ENCODE results near the gene RBMS2.
"Not testable (repeated sequence)": the region's sequence is repeated elsewhere in the genome, so short reads cannot be mapped to it uniquely, and the experiment has no call there.

Gene RBMS2

DNA sequence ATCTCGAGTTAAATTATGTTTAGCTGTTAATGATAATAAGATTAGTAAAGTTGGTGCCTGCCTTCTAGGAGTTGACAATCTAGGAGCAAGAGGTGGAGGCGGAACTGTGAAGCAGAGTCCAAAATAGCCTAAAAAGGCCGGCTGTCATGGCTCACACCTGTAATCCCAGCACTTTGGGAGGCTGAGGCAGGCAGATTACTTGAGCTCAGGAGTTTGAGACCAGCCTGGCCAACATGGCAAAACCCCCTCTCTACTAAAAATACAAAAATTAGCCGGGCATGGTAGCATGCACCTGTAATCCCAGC lies 7.7 kb upstream of the RBMS2 start:
- not testable (repeated sequence) for H3K4me1 ChIP-seq (ENCODE audit: control insufficient read depth, insufficient read depth, low read length); DNase-seq (ENCODE audit: low read depth, low spot score); H3K27me3 ChIP-seq (ENCODE audit: control insufficient read depth, insufficient read depth, low read length); H3K9me3 ChIP-seq (ENCODE audit: control insufficient read depth, insufficient read depth, low read length); H3K4me3 ChIP-seq (ENCODE audit: low read length); H3K27ac ChIP-seq (ENCODE audit: low read length); H3K36me3 ChIP-seq (ENCODE audit: control insufficient read depth, insufficient read depth, low read length)
- WGBS (ENCODE audit: insufficient coverage, insufficient read length): no CpG with 5 or more reads among the region's 4 CpGs

DNA sequence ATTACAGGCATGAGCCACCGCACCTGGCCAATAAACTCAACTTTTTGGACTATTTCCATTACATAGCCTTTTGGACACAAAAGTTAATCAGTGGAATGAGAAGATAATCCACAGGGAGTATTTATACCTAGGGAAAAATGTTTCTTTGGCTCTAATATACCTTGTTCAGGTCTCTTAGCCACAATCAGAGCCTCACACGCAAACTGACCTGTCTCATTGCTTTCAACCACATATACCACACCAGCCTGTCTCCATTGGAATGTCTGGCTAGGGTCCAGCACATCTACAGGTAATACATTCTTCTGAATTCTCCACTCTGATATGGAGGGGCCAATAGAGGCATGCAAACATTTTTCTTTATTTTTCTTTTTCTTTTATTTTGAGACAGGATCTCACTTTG lies 3.8 kb upstream of the RBMS2 start:
- no peaks in the 10 kb centered on the region for H3K36me3 ChIP-seq (ENCODE audit: control insufficient read depth, insufficient read depth, low read length)
- WGBS (ENCODE audit: insufficient coverage, insufficient read length): no CpG with 5 or more reads among the region's 2 CpGs
- no peak overlapping the region for H3K4me3 ChIP-seq (ENCODE audit: low read length)
- H3K9me3 ChIP-seq (ENCODE audit: control insufficient read depth, insufficient read depth, low read length): no peaks in the 10 kb centered on the region
- H3K27me3 ChIP-seq (ENCODE audit: control insufficient read depth, insufficient read depth, low read length): no peaks in the 10 kb centered on the region
- no peak for DNase-seq (ENCODE audit: low read depth, low spot score)
- H3K27ac ChIP-seq (ENCODE audit: low read length): no peak overlapping the region
- H3K4me1 ChIP-seq (ENCODE audit: control insufficient read depth, insufficient read depth, low read length): peaks cover 2% of the 10 kb centered on the region; the same call in 1 of the 2 replicates

DNA sequence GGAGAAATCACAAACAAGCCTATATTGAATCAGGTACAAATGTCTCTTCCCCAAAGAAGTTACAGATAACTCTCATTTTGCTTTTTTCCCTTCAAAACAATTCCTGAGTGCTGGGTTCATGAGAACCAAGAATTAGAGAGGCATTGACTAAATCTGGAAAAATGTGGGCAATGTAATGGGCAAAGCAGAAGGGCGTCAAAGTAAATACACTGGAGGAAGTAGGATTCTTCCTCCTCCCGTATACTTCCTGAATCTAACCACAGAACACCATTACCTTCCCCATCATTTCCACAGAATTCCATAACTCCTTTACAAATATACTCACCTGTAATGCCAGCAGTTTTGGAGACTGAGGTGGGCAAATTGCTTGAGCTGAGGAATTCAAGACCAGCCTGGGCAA lies 3.0 kb upstream of the RBMS2 start:
- no peak for DNase-seq (ENCODE audit: low read depth, low spot score)
- Histone ChIP-seq H3K36me3 (ENCODE audit: control insufficient read depth, insufficient read depth, low read length) (no peaks in the 10 kb centered on the region), H3K4me3 (ENCODE audit: low read length) (no peak overlapping the region), H3K27me3 (ENCODE audit: control insufficient read depth, insufficient read depth, low read length) (no peaks in the 10 kb centered on the region), H3K4me1 (ENCODE audit: control insufficient read depth, insufficient read depth, low read length) (peaks cover 2% of the 10 kb centered on the region; the same call in 1 of the 2 replicates), H3K9me3 (ENCODE audit: control insufficient read depth, insufficient read depth, low read length) (no peaks in the 10 kb centered on the region), H3K27ac (ENCODE audit: low read length) (no peak overlapping the region)
- no CpG with 5 or more reads among the region's 2 CpGs for WGBS (ENCODE audit: insufficient coverage, insufficient read length)

DNA sequence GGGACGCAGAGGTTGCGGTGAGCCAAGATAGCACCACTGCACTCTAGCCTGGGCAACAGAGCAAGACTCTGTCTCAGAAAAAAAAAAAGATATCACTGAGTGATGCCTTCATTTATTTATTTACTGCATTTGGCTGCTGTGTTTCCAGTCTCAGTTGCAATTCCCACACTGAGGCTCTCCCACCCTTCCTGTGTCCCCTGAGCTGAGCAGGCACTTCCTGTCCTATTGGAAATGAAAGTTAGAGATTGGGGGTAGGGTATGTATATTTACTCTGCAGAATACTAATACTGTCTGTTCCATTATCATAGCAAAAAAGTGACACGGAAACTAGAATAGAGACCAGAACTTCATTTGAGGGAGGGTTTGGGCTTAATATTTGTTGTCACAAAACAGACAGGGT lies 1.6 kb upstream of the RBMS2 start:
- no peaks in the 10 kb centered on the region for H3K9me3 ChIP-seq (ENCODE audit: control insufficient read depth, insufficient read depth, low read length)
- no peaks in the 10 kb centered on the region for H3K27me3 ChIP-seq (ENCODE audit: control insufficient read depth, insufficient read depth, low read length)
- DNase-seq (ENCODE audit: low read depth, low spot score): no peak
- no peak overlapping the region for H3K27ac ChIP-seq (ENCODE audit: low read length)
- no peak overlapping the region for H3K4me3 ChIP-seq (ENCODE audit: low read length)
- peaks cover 2% of the 10 kb centered on the region; the same call in 1 of the 2 replicates for H3K4me1 ChIP-seq (ENCODE audit: control insufficient read depth, insufficient read depth, low read length)
- no CpG with 5 or more reads among the region's 3 CpGs for WGBS (ENCODE audit: insufficient coverage, insufficient read length)
- no peaks in the 10 kb centered on the region for H3K36me3 ChIP-seq (ENCODE audit: control insufficient read depth, insufficient read depth, low read length)

DNA sequence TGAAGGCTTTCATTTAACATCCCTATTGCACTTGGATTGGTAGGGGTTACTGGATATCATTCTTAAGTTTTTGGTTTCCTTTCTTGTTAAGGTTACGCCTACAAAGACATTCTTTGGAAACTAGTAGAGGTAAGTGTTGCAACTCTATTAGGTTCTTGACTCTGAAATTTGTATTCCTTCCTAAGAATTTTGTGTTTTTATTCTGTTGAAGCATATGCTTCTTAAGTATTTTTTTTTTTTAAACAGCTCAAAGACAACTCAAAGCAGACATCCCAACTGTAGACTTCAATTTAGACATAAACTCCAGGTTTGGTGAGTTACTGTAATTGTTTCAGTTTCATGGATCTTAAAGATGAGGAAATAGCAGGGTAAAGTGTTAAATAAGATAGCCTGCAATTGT lies 1.1 kb upstream of the RBMS2 start:
- Histone ChIP-seq H3K36me3 (ENCODE audit: control insufficient read depth, insufficient read depth, low read length) (no peaks in the 10 kb centered on the region), H3K9me3 (ENCODE audit: control insufficient read depth, insufficient read depth, low read length) (no peaks in the 10 kb centered on the region), H3K4me1 (ENCODE audit: control insufficient read depth, insufficient read depth, low read length) (peaks cover 4% of the 10 kb centered on the region; the same call in 1 of the 2 replicates), H3K27me3 (ENCODE audit: control insufficient read depth, insufficient read depth, low read length) (no peaks in the 10 kb centered on the region), H3K27ac (ENCODE audit: low read length) (no peak overlapping the region), H3K4me3 (ENCODE audit: low read length) (no peak overlapping the region)
- no CpG with 5 or more reads among the region's 1 CpG for WGBS (ENCODE audit: insufficient coverage, insufficient read length)
- DNase-seq (ENCODE audit: low read depth, low spot score): no peak

DNA sequence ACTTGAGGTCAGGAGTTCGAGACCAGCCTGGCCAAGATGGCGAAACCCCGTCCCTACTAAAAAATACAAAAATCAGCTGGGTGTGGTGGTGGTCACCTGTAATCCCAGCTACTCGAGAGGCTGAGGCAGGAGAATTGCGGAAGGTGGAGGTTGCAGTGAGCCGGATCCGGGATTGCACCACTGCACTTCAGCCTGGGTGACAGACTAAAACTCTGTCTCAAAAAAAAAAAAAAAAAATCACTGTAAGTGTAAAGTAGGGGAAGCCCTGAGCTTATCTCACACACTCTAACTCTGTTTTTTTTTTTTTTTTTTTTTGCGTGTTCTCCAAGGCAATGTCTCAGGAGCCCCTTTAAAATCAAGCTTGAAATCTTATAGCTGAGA lies 421 bp upstream of the RBMS2 start:
- Histone ChIP-seq H3K27ac (ENCODE audit: low read length) (no peak overlapping the region), H3K4me1 (ENCODE audit: control insufficient read depth, insufficient read depth, low read length) (peaks cover 4% of the 10 kb centered on the region; the same call in 1 of the 2 replicates), H3K27me3 (ENCODE audit: control insufficient read depth, insufficient read depth, low read length) (no peaks in the 10 kb centered on the region), H3K4me3 (ENCODE audit: low read length) (no peak overlapping the region), H3K36me3 (ENCODE audit: control insufficient read depth, insufficient read depth, low read length) (no peaks in the 10 kb centered on the region), H3K9me3 (ENCODE audit: control insufficient read depth, insufficient read depth, low read length) (no peaks in the 10 kb centered on the region)
- DNase-seq (ENCODE audit: low read depth, low spot score): no peak
- no CpG with 5 or more reads among the region's 8 CpGs for WGBS (ENCODE audit: insufficient coverage, insufficient read length)

DNA sequence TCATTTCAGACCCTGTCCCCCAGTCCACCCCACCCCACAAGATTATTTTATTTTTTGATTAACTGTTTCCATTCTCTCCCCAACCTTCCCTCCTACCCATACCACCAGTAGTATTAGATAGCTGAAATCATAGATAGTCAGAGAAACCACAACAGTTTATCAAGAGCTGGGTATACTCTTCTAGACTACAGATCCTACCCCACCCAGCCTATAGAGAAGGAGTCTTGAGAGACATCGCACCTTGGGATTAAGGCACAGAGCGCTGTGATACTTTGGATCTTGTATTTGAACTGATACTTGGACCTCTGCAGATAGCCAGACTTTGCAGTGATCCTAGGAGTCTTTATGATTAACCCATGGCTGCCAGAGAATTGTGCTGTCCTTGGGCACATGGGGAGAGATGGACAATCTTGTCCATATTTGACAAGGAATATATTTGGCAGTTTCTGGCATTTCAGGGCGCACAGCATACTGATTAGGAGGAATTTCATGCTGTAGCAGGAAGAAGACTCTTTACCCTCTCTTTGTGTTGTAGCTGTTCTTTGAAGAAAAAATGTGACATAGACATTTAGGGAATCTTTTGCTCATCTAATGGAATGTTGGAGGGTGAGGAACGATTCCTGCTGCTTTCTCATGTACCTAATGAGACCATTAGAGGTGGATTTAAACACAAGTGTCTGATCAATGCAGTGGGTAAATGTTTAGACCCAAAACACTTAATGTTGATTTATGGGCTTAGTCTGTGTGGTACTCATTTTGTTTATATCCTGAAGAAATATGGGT lies 982 bp downstream of the RBMS2 start:
- no peaks in the 10 kb centered on the region for H3K9me3 ChIP-seq (ENCODE audit: control insufficient read depth, insufficient read depth, low read length)
- H3K27me3 ChIP-seq (ENCODE audit: control insufficient read depth, insufficient read depth, low read length): no peaks in the 10 kb centered on the region
- peaks cover 4% of the 10 kb centered on the region; the same call in 1 of the 2 replicates for H3K4me1 ChIP-seq (ENCODE audit: control insufficient read depth, insufficient read depth, low read length)
- no peak overlapping the region for H3K27ac ChIP-seq (ENCODE audit: low read length)
- WGBS (ENCODE audit: insufficient coverage, insufficient read length): no CpG with 5 or more reads among the region's 4 CpGs
- no peak for DNase-seq (ENCODE audit: low read depth, low spot score)
- H3K36me3 ChIP-seq (ENCODE audit: control insufficient read depth, insufficient read depth, low read length): no peaks in the 10 kb centered on the region
- peak overlapping the region; percentile 30; the same call in 1 of the 2 replicates for H3K4me3 ChIP-seq (ENCODE audit: low read length)

DNA sequence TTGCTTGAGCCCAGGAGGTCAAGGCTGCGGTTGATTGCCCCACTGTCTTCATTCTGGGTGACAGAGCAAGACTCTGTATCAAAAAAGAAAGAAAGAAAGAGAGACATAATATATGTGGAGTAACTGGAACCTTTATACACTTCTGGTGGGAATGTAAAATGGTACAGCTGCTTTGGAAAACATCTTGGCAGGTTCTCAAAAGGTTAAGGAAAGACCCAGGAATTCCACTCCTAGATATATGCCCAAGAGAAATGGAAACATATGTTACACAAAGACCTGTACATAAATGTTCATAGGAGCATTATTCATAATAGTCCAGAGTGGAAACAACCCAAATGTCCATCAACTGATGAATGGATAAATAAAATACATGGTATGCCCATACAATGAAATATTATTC lies 7.2 kb downstream of the RBMS2 start:
- DNase-seq (ENCODE audit: low read depth, low spot score): no peak
- Histone ChIP-seq H3K27ac (ENCODE audit: low read length) (no peak overlapping the region), H3K27me3 (ENCODE audit: control insufficient read depth, insufficient read depth, low read length) (no peaks in the 10 kb centered on the region), H3K4me3 (ENCODE audit: low read length) (no peak overlapping the region), H3K4me1 (ENCODE audit: control insufficient read depth, insufficient read depth, low read length) (0 out of 2 replicates have a peak, but pooled peaks cover 2% of the 10 kb centered on the region), H3K9me3 (ENCODE audit: control insufficient read depth, insufficient read depth, low read length) (no peaks in the 10 kb centered on the region), H3K36me3 (ENCODE audit: control insufficient read depth, insufficient read depth, low read length) (no peaks in the 10 kb centered on the region)
- WGBS (ENCODE audit: insufficient coverage, insufficient read length): no CpG with 5 or more reads among the region's 1 CpG

DNA sequence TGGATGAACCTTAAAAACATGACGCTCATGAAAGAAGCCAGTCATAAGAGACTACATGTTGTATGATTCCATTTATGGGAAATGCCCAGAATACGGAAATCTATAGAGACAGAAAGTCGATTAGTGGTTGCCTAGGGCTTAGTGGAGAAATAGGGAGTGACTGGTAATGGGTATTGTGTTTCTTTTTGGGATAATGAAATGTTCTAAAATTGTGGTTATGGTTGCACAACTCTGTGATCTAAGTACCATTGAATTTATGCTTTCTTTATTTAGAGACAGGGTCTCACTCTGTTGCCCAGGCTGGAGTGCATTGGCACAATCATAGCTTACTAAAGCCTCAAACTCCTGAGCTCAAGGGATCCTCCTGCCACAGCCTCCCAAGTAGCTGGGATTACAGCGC lies 8.0 kb downstream of the RBMS2 start:
- Histone ChIP-seq H3K4me3 (ENCODE audit: low read length) (no peak overlapping the region), H3K27ac (ENCODE audit: low read length) (no peak overlapping the region), H3K4me1 (ENCODE audit: control insufficient read depth, insufficient read depth, low read length) (0 out of 2 replicates have a peak, but pooled peaks cover 2% of the 10 kb centered on the region), H3K36me3 (ENCODE audit: control insufficient read depth, insufficient read depth, low read length) (no peaks in the 10 kb centered on the region), H3K27me3 (ENCODE audit: control insufficient read depth, insufficient read depth, low read length) (no peaks in the 10 kb centered on the region), H3K9me3 (ENCODE audit: control insufficient read depth, insufficient read depth, low read length) (no peaks in the 10 kb centered on the region)
- no peak for DNase-seq (ENCODE audit: low read depth, low spot score)
- no CpG with 5 or more reads among the region's 4 CpGs for WGBS (ENCODE audit: insufficient coverage, insufficient read length)

DNA sequence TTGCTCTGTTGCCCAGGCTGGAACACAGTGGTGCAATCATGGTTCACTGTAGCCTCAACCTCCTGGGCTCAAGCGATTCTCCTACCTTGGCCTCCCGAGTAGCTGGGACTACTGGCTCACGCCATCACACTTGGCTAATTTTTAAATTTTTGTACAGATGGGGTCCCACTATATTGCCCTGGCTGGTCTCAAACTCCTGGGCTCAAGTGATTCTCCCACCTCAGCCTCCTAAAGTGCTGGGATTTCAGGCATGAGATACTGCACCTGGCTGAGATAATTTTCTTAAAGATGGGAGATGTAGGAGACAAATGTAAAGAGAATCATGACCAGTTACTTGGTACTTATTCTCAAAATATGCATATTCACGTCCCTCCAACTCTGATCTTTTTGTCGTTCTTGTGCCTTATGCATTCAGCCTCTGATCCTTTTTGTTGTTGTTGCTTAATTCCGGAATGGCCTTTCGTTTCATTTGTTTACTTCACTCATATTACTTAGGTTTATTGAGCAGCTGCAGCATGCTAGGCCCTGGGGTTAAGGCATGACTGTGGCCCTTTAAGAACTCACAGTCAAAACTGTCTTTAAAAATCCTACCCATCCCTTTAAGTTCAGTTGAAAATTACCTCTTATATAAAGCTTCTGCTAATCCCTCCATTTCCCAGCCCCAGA lies 8.9 kb downstream of the RBMS2 start:
- H3K4me1 ChIP-seq (ENCODE audit: control insufficient read depth, insufficient read depth, low read length): no peaks in the 10 kb centered on the region
- no peaks in the 10 kb centered on the region for H3K36me3 ChIP-seq (ENCODE audit: control insufficient read depth, insufficient read depth, low read length)
- no CpG with 5 or more reads among the region's 7 CpGs for WGBS (ENCODE audit: insufficient coverage, insufficient read length)
- H3K9me3 ChIP-seq (ENCODE audit: control insufficient read depth, insufficient read depth, low read length): no peaks in the 10 kb centered on the region
- H3K27me3 ChIP-seq (ENCODE audit: control insufficient read depth, insufficient read depth, low read length): no peaks in the 10 kb centered on the region
- no peak overlapping the region for H3K4me3 ChIP-seq (ENCODE audit: low read length)
- no peak overlapping the region for H3K27ac ChIP-seq (ENCODE audit: low read length)
- no peak for DNase-seq (ENCODE audit: low read depth, low spot score)

DNA sequence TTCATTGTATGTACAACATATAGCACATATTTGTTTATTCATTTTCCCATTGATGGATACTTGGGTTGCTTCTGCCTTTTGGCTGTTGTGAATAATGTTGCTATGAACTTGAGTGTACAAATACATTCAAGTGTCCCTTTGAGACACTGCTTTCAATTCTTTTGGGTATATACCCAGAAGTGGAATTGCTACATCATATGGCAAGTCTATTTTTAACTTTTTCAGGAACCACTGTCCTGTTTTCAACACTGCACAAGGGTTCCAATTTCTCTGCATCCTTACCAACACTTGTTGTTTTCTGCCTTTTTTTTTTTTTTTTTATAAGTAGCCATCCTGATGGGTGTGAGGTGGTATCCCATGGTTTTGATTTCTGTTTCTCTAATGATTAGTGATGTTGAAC lies 15.9 kb downstream of the RBMS2 start:
- Histone ChIP-seq H3K27me3 (ENCODE audit: control insufficient read depth, insufficient read depth, low read length) (no peaks in the 10 kb centered on the region), H3K4me3 (ENCODE audit: low read length) (no peak overlapping the region), H3K4me1 (ENCODE audit: control insufficient read depth, insufficient read depth, low read length) (no peaks in the 10 kb centered on the region), H3K9me3 (ENCODE audit: control insufficient read depth, insufficient read depth, low read length) (no peaks in the 10 kb centered on the region), H3K36me3 (ENCODE audit: control insufficient read depth, insufficient read depth, low read length) (no peaks in the 10 kb centered on the region; the same call in 1 of the 2 replicates), H3K27ac (ENCODE audit: low read length) (no peak overlapping the region)
- DNase-seq (ENCODE audit: low read depth, low spot score): no peak

All from iPS DF 6.9 (cell line).